ENCODE results near the gene ANXA4.

GRCh38 chr2:69805887-69806286 lies 64.0 kb downstream of the ANXA4 start:
- TF ChIP-seq, protein P1, sequence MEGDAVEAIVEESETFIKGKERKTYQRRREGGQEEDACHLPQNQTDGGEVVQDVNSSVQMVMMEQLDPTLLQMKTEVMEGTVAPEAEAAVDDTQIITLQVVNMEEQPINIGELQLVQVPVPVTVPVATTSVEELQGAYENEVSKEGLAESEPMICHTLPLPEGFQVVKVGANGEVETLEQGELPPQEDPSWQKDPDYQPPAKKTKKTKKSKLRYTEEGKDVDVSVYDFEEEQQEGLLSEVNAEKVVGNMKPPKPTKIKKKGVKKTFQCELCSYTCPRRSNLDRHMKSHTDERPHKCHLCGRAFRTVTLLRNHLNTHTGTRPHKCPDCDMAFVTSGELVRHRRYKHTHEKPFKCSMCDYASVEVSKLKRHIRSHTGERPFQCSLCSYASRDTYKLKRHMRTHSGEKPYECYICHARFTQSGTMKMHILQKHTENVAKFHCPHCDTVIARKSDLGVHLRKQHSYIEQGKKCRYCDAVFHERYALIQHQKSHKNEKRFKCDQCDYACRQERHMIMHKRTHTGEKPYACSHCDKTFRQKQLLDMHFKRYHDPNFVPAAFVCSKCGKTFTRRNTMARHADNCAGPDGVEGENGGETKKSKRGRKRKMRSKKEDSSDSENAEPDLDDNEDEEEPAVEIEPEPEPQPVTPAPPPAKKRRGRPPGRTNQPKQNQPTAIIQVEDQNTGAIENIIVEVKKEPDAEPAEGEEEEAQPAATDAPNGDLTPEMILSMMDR (IDR thresholded peaks at IDR 0.05): no peak
- TF ChIP-seq POLR2A (IDR thresholded peaks at IDR 0.05): no peak
- TF ChIP-seq POLR2AphosphoS5 (IDR thresholded peaks at IDR 0.05): no peak
- TF ChIP-seq EP300 (IDR thresholded peaks at IDR 0.05; ENCODE audit: low read depth): no peak
